H1 (cell line): ENCODE results near the gene CGRRF1.

Experiments used
- EZH2 ChIP-seq: fragments of 200-600 bp; sonication (generic); IDR thresholded peaks from 2 replicates; pipeline ENCODE4 v1.7.1; 2012; ENCODE audit warnings: low read depth, mild to moderate bottlenecking, moderate library complexity, low read length, inconsistent platforms; ENCODE audit not compliant: severe bottlenecking
- POLR2AphosphoS5 ChIP-seq: IDR thresholded peaks from 2 replicates; pipeline ENCODE4 v1.6.1; 2011; ENCODE audit warnings: low read depth, low read length
- RAD21 ChIP-seq, 2 experiments: IDR thresholded peaks in 1 of 2; conservative IDR thresholded peaks in 1 of 2; 2 replicates each; pipeline ENCODE4 v1.6.1; 2011; ENCODE audit warnings: low read depth in 2 of 2, low read length in 2 of 2, improper control_type of control experiment in 1 of 2, inconsistent platforms in 1 of 2, mild to moderate bottlenecking in 1 of 2, moderate library complexity in 1 of 2
- SIN3A ChIP-seq, 2 experiments: IDR thresholded peaks in 1 of 2; conservative IDR thresholded peaks in 1 of 2; 2 replicates each; pipeline ENCODE4 v1.6.1; 2011 to 2012; ENCODE audit warnings: low read length in 2 of 2, improper control_type of control experiment in 1 of 2, low read depth in 1 of 2, mild to moderate bottlenecking in 1 of 2
- SUZ12 ChIP-seq: fragments of 200-600 bp; sonication (generic); IDR thresholded peaks from 2 replicates; pipeline ENCODE4 v1.6.1; 2012; ENCODE audit warnings: mild to moderate bottlenecking, inconsistent platforms, low read length, moderate library complexity, mixed read lengths
- TAF1 ChIP-seq: IDR thresholded peaks from 2 replicates; pipeline ENCODE4 v1.6.1; 2011; ENCODE audit warnings: mild to moderate bottlenecking, low read depth, low read length
- TF ChIP-seq, protein P1 (sequence below), 3 experiments: IDR thresholded peaks; 1 replicate in 2 of 3; 2 replicates in 1 of 3; pipeline versions ENCODE4 v1.5.1 to v1.6.1; 2011; ENCODE audit warnings: low read length in 3 of 3, mild to moderate bottlenecking in 3 of 3, inconsistent platforms in 2 of 3, low read depth in 1 of 3, moderate library complexity in 1 of 3; ENCODE audit not compliant: insufficient read depth in 1 of 3; ENCODE audit errors: control extremely low read depth in 1 of 3

DNA sequence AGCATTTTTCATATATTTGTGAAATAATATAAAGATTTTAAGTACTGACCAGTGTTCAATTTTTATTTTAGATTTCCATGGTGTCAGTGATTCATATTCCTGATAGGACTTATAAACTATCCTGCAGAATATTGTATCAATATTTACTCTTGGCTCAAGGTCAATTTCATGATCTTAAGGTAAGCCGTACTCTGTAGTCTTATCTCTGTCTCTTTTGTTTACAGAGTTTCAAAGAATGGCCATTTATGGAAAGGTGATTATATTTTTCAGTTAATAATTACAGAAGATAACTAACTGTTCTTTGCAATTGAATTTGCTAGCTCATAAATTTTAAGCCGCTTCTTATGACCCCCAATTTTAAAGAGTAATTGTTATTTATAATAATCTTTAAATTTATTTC, 27.9 kb downstream of the CGRRF1 start:
- TF ChIP-seq, protein P1, sequence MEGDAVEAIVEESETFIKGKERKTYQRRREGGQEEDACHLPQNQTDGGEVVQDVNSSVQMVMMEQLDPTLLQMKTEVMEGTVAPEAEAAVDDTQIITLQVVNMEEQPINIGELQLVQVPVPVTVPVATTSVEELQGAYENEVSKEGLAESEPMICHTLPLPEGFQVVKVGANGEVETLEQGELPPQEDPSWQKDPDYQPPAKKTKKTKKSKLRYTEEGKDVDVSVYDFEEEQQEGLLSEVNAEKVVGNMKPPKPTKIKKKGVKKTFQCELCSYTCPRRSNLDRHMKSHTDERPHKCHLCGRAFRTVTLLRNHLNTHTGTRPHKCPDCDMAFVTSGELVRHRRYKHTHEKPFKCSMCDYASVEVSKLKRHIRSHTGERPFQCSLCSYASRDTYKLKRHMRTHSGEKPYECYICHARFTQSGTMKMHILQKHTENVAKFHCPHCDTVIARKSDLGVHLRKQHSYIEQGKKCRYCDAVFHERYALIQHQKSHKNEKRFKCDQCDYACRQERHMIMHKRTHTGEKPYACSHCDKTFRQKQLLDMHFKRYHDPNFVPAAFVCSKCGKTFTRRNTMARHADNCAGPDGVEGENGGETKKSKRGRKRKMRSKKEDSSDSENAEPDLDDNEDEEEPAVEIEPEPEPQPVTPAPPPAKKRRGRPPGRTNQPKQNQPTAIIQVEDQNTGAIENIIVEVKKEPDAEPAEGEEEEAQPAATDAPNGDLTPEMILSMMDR (IDR thresholded peaks at IDR 0.05; ENCODE audit: control extremely low read depth in 1 of 3, insufficient read depth in 1 of 3, low read depth in 1 of 3, low read length in 3 of 3): no peak
- TF ChIP-seq RAD21 (IDR thresholded peaks at IDR 0.05 in 1 of 2, conservative IDR thresholded peaks at IDR 0.05 in 1 of 2; ENCODE audit: low read depth in 2 of 2, low read length in 2 of 2): no peak
- TF ChIP-seq POLR2AphosphoS5: no peak
- TF ChIP-seq EZH2: no peak
- no peak for TF ChIP-seq SUZ12
- no peak for TF ChIP-seq SIN3A (conservative IDR thresholded peaks at IDR 0.05 in 1 of 2, IDR thresholded peaks at IDR 0.05 in 1 of 2; ENCODE audit: low read depth in 1 of 2, low read length in 2 of 2)
- TF ChIP-seq TAF1: no peak
